HG03432 (cell line): ENCODE results near the gene ELAVL4.

Experiments
- ATAC-seq: cut with Tn5 transposase; IDR thresholded peaks from one replicate; pipeline ENCODE4 v1.9.1; 2021; ENCODE audit warnings: mild to moderate bottlenecking, moderate library complexity; ENCODE audit not compliant: unreplicated experiment

The ELAVL4 gene

DNA sequence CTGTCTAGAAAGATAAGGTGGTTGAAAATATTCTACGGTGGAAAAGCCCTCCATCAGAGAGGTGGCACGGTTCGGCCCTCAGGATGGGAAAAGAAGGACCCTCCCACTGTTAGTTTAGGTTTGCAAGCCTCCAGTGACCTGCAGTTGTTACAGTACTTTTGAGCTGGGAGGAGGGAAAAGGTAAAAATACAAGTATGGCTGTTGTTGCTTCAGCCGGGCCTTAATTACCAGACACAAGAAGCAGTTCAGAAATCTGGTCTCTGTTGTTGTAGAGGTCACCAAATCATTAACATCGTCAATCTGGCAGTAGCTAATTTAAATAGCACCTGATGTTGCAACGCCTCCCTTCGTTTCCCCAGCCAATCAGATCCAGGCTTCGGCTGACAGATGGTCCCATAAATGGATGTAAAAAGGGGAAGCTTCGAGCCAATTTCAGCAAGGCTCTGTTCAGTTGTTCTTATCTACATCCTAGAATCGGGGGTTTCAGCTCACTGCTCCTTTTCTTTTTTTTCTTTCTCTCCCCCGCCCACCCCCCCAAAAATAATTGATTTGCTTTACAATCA is at the start of gene ELAVL4:
Gene ELAVL4 (plus strand): TSS at position 424 of the 563 bp plus-strand sequence. CDS start 270 bp downstream, outside the sequence.
- no peak for ATAC-seq

DNA sequence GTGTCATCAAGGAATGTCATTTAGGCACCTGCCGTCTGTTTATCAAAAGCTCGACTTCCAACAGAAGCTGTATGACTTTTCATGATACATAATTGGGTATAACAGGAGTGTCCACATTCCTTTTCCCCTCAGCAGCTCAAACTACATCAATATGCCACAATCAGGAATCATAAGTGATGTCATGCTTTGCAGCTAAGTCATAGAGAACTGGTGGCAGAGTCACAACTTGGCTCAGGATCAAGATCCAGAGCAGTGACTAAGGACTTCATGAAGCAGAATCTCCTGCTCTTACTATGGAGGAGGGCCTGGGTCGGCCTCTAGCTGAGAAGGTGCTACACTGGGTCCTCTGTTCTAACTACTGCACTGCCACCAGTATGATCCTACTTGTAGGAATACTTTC is 48.4 kb upstream of the ELAVL4 start:
- no peak for ATAC-seq

DNA sequence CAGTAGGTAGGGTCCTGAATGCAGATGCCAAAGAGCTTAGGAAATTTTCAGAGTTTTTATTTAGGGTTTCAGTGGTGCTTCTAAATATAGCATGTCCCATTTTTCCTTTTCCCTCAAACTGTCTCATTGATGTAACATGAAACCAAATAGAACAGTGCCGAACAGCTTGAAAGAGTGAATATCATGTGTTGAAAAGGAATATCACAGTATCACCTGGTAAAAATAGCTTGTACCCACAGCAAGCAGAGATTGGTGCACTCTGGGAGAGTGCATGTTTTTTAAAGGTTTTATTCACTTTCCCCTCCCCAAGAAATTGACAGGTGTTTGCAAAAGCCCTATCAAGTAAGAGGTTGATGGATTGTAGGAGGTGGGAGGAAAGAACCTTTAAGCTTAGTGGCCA is 41.9 kb upstream of the ELAVL4 start:
- no peak for ATAC-seq

DNA sequence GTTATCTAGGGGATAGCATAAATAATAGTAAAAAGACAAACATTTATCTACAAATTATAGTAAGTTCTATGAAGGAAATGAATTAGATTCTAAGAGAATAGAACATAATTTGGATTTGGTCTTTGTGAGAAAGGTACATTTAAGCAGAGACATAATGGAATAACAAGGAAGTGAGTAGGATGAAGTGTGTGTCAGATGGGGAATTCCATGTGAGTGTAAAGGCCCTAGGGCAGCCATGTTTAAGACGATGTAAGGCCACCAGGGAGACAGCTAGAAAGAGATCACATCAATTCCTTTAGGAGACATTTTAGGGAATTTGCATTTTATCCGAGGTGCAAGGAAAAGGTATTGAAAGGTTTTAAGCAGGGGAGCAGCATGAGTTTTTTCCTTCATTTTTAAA is 33.8 kb upstream of the ELAVL4 start:
- no peak for ATAC-seq

DNA sequence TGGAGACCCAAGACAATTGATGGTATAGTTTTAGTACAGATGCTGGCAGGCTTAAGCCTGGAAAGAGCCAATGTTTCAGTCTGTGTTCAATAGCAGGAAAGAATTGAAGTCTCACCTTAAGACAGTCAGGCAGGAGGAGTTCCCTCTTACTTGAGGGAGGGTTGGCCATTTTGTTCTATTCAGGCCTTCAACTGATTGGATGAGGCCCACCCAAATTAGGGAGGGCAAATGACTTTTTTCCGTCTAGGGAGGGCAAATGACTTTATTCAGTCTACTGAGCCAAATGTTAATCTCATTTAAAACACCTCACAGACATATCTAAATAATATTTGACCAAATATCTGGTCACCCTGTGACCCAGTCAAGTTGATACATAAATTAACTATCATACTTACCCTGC is 31.4 kb upstream of the ELAVL4 start:
- ATAC-seq: no peak

DNA sequence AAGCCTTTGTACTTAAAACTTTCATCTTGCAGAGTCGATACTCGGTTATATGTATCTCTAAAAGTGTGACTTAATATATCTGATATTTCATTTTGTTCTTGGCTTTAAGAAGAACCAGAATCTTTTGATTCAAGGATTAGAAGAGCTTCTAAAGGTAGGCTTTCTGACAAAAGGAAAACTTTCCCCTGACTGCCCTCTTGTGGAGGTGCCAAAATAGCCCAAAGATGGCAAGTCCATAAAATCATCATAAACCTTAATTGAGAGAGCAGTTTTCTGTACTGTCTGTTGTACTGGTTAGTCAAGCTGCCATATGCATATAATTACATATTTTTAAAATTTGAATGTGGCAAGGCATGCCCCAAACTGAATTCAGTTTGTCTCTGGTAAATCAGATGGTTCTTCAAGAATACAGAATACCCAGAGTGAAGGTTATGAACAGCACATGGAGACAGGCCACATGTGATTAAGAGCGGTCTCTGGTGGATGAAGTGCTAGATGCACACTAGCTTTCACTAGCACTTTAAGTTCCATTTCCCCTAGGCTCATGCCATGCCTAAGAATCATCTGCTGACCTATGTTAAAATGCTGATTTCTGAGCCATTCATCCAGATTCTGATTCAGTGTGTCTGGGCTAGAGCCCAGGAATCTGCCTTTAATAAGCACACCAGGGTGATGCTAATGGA is 27.7 kb upstream of the ELAVL4 start:
- ATAC-seq: no peak

DNA sequence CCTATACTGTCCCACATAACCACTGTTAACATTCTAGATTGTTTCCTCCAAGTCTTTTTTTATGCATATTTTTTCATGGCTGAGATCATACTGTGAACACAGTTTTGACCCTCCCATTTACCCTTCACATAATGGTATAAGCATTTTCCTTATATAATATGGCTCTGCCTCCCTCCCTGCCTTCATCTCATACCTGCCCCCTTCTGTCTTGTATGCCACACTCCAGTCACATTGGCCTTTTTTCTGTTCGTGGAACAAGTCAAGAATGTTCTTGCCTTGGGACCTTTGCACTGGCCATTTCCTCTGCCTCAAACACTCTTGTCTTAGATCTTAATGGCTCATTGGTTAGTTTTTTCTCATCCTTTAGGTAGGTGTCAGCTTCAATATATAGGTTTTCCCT is 24.3 kb upstream of the ELAVL4 start:
- no peak for ATAC-seq

DNA sequence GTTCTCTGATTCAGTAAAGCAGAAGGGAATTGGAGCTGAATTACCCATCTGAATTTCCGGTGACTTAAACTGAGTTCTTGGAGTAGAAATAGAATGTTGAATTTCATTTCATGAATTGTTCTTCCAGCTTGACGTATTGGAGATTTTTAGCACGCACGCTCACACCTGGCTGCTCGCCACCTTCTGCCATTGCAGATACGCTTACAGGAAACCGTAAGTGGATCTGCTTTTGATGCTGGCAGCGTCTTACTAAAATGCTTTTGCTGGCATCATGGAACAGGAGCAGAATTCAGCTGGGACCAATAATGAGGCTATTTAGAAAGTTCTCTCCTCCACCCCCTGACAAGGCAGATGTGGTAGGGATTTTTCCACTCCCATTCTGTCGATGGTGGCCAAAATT is 17.7 kb upstream of the ELAVL4 start:
- ATAC-seq: no peak

DNA sequence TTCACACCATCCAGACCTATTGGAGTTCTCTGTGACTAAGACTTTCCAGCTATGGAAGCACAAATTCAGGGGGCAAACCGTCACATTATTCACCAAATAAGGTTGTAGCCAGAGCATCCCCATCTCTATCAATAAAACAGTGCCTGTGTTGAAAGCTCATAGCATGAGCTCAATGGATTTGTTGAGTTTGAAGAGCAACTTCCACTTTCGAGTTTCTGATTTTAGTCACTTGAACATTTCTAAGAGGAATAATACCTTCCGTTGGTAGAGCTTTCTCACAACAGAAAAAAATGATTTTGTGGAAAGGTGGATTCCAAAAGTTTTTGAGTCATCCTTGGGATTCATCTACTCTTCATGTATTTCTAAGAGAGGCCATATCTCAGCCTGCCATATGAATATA is 13.0 kb upstream of the ELAVL4 start:
- ATAC-seq: no peak

DNA sequence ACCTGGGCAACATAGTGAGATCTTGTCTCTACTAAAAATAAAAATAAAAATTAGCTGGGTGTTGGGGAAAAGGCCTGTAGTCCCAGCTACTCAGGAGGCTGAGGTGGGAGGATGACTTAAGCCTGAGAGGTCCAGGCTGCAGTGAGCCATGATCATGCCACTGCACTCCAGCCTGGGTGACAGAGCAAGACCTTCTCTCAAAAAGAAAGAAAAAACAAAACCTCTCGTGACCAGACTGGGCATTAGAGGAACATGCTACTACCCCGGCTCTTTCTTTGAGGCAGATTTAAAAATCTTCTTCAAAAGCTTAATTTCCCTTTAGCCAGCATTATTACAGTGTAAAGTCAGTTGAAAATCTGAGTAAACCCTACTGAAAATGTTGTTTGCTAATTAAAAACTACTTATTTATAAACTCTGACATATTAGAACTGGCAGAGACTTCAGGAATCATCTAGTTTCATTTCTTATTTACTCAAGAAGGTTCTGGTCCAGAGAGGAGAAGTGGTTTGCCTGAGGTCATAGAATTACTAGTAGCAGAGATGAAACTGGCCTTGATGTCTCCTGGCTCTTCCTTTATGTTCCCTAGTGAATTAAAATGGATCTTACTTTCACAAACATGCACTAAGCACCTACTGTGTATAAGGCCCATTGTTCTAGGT is 11.6 kb upstream of the ELAVL4 start:
- no peak for ATAC-seq

DNA sequence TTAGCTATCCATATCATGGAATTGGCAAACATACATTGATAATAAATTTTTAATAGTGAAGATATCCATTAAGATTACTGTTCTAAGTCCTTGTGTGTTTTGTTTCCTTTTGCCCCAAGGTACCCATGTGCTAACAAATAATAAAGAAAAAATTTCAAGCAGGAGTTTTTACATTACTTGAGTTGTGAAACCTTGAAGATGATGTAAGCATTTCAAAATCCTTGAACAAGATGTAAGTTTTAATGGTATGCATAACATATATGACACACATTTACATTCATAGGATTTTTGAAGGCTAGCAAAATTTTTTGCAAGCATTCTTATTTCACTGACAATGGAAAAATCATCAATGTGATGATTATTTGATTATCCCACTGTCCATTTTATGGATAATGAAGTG is 10.9 kb upstream of the ELAVL4 start:
- no peak for ATAC-seq

DNA sequence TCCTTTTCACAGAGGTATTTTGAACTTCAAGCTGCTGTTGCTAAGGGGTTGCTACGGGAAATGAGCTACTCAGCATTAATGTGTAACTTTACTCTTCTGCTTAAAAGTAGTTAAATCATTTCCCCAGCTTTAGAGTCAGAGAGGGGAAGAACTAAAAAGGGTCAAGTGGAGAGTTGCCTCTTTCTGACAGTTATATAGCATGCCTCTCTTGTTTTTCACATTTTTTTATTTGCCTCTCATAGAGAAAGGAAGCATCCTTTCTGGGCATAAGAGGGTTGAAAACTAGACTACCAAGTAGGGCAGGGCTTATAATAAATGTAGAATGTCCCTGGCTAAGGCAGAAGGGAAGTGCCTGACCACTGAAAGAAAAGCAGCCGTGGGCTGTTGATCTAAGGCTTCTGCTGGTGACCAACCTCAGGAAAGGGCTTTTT is 10.1 kb upstream of the ELAVL4 start:
- ATAC-seq: no peak

DNA sequence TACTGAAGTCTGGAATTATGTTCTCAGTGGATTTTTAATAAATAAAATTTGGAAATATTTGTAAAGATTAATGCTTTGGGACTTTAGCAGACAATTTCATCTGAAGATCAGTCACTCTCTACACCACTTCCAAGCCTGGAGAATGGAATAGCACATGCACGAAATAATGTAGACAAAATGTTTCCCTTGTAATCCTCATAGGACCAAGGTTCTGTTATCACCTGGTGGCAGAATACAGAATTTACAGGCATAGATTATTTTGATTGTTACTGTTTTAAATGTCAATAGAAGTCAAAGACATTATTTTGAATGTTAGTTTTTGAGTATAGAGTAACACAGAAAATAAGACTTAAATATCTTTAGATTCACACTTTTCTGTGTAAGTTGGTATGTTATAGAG is 9.1 kb upstream of the ELAVL4 start:
- ATAC-seq: no peak

DNA sequence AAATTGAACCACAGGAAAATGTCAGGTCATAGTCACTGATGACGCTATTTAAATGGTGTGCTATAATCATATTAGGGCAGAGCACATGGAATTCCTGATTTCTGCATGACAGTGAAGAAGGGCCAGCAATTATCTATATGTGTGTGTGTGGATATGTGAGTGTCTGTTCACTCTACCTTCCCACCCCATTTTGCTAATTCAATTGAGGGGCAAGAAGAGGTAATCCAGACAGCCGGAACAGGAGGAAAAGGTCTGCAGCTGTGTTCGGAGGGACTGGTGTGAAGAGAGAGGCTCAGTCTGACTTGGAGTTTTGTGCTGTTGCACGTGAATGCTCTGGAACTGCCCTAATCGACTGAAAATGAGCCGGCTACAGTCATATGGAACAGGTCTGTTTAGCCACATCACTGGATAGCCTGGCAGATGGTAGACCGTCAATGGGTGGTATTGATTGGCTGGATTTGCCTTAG is 5.1 kb upstream of the ELAVL4 start:
- no peak for ATAC-seq

DNA sequence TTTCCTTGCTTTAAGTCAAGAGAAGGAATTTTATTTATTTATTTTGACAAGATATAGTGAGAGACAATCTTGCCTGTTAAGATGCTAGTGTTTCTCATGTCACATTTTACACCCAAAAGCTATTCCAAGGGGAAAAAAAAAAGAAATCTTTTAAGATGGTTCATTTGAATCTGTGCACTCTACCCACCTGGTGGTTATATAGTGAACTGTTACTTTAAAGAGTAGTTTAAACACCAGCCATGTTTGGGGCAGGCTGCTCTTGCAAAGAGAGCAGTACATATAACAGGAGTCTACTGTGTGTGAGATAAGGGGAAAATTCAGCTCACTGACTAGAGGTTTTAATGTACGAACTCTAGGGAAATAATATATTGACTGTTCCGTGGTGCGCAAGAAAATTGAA is 3.3 kb upstream of the ELAVL4 start:
- ATAC-seq: peak; percentile 59

DNA sequence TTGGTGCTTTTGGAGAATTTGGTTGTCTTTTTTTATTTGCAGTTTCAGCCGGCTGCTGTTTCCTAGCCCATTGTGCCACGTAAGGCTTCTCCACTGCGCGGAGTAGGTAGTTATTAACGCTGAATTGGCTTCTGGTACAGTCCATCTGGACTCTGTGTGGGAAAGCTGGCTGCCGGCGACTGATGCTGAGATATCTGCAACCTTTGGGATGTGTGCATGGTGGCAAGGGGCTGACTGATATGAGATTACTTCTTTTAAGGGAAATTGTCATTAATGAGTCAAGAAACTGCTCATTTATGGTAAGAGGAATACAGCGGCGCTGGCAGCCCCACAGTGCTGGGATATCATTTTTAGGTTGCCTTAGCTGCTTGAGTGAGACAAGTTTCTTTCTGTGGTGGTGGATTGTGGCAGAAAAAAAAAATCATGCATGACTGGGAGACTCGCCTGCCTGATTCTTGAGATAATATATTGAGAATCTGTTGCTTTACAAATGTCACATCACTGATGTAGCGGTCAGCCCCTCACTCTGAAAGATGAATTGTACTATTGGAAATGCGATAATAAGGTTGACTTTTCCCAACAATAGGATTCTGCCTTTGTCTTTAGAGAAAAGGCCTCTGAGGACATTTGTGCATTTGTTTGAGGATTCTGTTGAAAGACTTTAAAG is 2.5 kb upstream of the ELAVL4 start:
- no peak for ATAC-seq

DNA sequence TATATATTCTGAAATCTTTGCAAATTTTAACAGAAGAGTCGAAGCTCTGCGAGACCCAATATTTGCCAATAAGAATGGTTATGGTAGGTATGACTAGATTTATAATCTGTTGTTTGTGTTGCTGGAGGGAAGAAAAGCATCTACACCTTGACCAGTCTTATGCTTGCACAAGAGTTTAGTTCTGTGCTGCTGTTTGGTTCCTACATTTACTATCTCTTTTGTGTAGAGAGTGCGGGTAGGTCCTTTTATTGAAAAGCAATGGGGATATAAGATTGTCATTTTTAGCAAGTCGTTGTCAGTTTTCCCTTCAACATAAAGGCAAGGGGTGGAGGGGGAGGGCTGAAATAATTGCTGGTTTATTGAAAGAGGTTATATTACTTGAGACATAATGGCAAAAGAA is 396 bp downstream of the ELAVL4 start:
- ATAC-seq: no peak

DNA sequence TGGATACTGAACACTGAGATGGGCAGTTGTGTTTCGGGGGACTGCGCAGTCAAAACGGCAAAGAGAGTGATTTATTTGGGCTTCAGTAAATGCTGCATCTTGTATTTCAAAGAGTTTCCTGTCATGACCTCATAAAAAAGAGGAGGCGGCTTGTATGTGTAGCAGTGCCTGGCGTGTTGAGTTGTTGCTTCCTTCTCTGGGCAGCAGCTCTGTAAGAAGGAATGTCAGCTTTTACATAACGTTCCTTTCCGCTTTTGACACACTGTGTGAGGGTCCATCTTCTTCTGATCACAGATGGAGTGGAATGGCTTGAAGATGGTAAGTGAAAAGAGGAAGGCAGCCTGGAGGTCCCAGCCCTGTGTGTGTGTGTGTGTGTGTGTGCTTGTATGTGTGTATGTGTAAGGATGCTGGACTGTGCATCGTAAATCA is 941 bp downstream of the ELAVL4 start:
- no peak for ATAC-seq

DNA sequence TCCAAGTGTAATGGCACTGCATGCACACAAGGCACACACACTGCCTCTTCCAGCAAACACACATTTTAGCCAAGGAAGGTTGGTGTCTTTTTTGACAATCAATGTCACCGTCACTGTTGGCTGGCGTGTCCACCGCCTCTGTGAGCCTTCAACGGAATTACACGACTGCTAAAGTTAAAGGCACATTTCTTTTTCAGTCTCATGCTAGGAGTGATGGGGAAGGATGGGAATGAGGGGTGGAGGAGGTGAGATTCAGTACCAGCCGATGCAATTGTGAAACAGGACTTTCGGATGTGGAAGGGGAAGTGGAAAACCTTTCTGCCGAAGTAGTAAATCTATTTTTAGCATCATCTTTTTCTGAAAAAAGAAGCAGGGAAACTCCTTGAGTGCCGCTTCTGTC is 1.4 kb downstream of the ELAVL4 start:
- ATAC-seq: no peak

DNA sequence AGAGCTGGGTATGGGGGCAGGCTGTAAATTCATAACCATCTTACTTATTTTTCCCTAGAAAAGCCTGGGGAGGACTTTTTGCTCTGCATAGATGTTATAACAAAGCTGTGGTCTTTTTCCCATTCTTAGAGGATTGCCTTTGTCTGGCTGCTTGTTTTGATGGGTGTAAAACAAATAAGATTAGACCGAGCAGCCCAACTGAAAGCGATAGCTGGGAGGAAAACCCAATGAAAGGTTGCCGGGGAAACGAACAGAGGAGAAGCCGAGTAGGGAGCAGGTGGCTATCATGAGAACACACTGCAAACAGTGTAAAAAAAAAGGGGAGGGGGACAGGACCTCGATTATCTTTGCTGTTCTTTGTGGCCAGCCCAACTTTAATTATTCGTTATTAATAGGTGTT is 1.9 kb downstream of the ELAVL4 start:
- ATAC-seq: no peak

DNA sequence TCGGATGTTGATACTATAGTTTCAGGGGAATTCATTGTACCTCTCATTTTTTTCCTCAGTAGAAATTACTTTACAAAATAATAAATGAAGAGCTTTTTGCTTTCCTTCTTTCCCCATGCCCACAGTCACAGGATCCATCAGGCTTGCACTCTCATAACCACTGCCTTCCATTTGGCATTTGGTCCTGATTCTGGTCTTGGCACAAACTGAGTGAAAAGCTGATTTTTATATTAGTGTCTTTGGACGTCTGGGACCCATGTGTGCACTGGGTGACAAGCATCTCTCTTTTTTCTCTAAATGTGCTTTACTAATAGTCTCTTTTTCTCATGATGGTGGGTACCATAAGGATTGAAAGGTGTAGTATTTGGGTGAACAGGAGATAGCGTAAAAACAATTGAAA is 2.8 kb downstream of the ELAVL4 start:
- ATAC-seq: no peak

DNA sequence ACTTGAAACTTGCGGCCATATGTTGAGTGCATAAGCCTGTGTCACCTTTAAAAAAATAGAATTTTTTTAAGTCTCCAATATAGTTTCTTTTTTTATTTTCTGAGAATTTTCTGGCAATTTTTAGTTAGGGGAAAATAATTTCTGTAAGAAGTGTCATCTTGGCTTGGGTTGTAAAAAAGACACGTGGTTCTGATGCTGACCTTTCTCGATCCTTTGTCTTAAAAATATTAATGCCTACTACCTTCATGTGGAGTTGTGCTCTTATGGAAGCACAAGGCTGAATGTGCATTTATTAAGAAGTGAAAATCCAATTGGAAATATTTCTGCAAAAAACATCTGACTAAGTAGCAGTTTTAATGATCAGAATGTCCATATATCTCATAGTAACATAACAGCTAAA is 3.5 kb downstream of the ELAVL4 start:
- ATAC-seq: no peak
